GM21619 (cell line): ENCODE measurements around the gene RIMS3.
"Not testable (repeated sequence)": the region's sequence is repeated elsewhere in the genome, so short reads cannot be mapped to it uniquely, and the experiment has no call there.

Experiments
- ATAC-seq: cut with Tn5 transposase; IDR thresholded peaks from one replicate; pipeline ENCODE4 v1.9.1; 2021; ENCODE audit not compliant: unreplicated experiment

Gene RIMS3

GRCh38 chr1:40633523-40633922 is 32.0 kb downstream of the RIMS3 start:
- no peak for ATAC-seq

DNA sequence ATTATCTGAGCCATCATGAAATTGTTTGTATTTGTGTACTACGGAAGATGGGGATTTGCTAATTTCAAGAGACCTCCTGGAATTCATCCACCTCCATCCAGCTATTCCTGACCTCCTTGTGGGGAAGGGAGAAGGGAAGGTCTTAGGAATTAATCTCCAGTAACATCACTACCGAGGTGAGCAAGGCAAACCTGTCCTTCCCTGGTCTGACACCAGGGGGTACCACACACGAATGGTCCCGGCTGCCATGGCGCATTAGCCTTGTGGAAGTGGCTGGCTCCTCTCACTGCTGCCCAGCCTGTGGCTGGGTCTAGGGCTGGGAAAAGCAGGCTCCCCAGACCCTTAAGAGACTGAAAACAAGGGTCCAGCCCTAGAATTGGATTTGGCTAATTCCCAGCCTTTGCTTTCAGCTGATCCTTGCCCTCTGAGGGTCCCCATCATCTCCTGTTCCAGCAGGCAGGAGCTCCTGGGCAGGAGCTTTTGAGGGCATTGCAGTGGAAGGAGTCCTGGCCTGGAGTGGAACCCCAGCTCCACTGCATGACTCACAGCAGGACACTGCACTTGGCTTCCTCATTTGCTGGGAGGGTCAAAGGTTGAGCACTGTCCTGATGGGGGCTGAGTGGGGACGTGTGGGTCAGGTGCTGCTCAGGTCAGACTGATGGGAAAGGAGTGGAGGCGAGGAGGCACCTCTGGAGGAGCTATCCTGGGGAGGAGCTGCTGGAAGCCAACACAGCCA is 34.8 kb downstream of the RIMS3 start:
- ATAC-seq, result no peak

GRCh38 chr1:40629546-40629945 is 35.9 kb downstream of the RIMS3 start:
- ATAC-seq, result not testable (repeated sequence)

DNA sequence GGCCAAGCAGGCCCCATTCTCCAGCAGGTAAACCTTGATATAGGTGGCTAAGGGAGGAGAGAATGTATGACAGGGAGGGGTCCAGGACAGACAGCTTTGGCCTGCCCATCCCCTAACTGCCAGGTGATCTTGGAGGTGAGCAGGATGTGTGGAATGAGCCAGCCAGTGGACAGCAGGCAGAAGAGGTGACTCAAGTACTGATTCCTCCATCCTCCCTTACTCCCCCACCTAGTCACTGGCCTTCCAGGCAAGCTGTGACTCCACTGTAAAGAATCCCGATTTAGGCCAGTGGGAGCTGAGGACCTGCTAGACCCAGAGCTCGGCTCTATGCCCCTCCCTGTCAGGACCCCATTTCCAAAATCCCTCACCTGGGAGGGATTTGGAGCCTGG is 36.6 kb downstream of the RIMS3 start:
- ATAC-seq, result no peak

DNA sequence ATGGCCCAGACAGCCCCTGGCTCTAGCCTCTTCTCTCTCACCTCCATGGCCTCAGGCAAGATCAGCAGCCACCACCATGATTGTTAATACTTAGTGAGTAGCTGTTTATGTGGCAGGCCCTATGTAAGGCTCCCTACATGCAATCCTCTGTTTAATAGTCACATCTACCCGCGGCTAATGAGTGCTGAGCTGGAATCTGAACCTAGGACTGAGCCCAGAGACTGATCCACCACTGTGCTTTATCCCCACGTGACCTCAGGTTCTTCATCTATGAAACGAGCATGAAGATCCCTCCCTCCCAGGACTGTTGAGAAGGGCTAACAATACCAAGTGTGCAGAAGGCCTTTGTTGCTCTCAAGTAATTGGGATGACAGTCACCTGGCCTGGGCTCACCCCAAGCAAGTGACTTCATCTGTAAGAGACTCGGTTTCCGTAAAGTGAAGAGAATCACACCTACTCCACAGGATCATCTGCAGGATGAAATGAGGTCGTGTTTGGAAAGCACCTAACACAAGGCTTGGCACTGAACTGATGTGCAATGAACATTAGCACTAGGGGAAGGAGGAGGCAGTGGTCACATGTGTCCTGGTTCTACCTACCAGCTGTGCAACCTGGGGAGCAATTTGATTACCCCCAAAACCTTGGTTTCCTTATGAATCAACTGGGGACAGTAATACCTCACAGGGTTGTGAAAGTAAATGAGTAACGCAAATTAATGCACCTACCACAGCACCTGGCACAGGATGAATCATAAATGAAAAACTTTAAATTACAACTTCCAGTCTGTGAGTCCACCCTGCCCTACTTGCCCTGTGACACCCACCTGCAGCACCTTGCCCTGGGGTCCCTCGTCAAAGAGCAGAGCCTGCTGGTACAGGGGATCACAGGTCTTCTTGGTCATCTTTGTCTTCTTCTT is 37.2 kb downstream of the RIMS3 start:
- peak; percentile 72 for ATAC-seq

- ATAC-seq, result no peak
Observed at GRCh38 chr1:40626383-40626770, 39.1 kb downstream of the RIMS3 start.

- ATAC-seq, result no peak
Observed at GRCh38 chr1:40625476-40626382, 39.8 kb downstream of the RIMS3 start.

- no peak for ATAC-seq
Observed at GRCh38 chr1:40625076-40625475, 40.4 kb downstream of the RIMS3 start.

DNA sequence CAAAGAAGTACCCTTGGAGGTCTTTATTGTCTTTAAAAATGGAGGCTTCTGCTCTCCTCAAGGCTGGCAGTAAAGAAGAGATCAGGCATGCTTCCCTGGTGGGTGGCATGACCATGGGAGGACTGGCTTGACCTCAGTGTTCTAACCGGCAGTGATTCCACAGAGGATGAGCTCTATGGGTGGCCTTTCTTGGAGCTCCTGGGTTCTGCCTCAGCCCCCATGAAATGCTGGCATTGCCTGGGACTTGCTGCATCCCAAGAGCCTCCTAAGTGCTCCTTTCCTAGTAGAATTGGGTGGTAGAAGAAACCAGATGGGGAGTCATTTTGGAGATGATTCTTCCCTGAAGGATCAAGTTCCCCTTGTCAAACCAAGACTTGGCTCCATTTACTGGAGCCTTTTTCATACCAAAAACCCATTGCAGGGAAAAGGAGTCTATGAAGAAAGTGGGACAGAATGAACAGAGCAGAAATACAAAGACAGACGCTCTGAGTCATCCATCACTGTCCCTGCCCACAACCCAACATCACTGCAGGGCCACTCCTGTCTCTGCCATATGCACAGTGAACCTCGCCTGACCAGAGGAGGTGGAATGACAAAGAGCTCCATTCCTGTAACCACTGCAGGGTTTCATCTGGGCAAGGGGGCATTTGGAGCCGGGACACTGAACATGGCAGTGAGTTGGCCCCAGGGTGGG is 42.4 kb downstream of the RIMS3 start:
- no peak for ATAC-seq

- ATAC-seq, result no peak
Observed at GRCh38 chr1:40621821-40622450, 43.5 kb downstream of the RIMS3 start.

DNA sequence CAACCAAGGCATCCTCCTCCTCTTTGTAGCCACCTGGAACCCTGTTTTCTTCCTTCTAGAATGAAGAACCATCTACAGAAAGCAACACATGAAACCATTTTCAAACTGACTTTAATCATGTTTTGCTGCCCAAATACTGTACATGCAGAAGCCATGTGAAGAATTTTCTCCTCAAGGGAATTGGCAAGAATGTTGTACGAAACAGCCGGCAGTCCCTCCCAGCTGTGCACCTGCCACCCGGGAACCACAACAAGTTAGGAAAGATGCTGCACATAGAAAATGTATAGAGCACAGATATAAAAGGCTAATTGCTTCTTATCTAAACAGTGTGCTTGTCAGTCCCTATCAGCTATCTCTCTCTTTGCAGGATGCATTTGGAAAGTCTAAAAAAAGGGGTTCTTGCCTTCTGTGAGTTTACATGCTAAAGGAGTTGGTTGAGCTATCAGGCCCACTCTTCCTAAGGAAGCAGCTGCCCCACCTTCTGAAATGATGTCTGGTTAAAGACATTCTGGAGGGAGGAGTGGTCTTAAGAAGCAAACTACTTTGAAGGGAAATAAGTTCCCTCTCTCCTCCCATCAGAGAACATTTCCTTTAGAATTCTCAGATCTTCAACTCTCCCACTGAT is 44.8 kb downstream of the RIMS3 start:
- no peak for ATAC-seq

GRCh38 chr1:40620150-40620549 is 45.3 kb downstream of the RIMS3 start:
- no peak for ATAC-seq

DNA sequence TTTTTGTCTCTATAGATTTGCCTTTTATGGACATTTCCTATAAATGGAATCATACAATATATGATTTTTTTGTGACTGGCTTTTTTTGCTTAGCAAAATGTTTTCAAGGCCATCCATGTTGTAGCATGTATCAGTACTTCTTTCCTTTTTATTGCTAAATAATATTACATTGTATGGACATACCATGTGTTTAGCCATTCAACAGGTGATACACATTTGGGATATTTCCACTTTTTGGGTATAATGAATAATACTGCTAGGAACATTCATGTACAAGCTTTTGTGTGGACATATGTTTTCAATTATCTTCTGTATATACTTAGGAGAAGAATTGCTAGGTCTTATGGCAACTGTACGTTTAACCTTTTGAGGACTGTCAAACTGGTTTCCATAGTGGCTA is 47.4 kb downstream of the RIMS3 start:
- no peak for ATAC-seq

- ATAC-seq, result no peak
Observed at GRCh38 chr1:40612345-40612831, 53.1 kb downstream of the RIMS3 start.

DNA sequence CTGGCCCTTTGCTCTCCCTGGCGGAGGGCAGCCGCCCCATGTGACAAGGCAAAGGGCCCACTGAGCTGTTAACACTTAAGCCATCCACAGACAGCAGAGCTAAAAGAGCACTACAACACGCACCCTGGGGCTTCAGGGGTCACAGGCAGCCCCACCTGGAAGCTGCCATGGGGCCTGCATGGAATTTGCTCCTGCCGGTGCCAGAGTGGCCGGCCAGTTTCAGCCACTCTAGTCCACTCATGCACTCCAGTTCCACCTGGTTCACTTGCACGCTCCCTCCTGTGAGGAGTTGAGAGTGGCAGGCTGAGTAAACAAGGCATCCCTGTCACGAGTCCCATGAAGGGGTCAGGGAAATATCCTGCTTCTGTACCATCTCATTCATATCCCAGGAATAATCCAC is 55.3 kb downstream of the RIMS3 start:
- no peak for ATAC-seq

- ATAC-seq, result no peak
Observed at GRCh38 chr1:40607921-40608320, 57.6 kb downstream of the RIMS3 start.

- no peak for ATAC-seq
Observed at GRCh38 chr1:40606978-40607377, 58.5 kb downstream of the RIMS3 start.

DNA sequence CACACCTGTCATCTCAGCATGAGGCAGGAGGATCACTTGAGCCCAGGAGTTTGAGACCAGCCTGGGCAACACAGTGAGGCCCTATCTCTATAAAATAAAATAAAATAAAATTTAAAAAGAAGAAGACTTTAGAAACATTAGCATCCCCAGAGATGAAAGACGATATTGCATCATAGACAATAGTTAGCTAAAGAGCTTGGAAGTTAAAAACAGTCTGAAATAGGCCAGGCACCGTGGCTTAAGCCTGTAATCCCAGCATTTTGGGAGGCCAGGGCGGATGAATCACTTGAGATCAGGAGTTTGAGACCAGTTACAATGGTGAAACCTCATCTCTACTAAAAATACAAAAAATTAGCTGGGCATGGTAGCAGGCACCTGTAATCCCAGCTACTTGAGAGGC is 59.3 kb downstream of the RIMS3 start:
- no peak for ATAC-seq

DNA sequence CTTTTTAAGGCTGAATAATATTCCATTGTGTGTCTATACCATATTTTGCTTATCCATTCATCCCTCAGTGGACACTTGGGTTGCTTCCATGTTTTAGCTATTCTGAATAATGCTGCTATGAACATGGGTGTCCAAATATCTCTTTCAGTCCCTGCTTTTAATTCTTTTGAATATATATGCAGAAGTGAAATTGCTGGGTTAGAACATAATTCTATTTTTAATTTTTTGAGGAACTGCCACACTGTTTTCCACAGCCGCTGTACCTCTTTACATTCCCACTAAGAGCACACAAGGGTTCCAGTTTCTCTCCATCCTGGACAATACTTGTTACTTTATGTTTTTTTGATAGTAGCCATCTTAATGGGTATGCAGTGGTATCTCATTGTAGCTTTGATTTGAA is 65.6 kb downstream of the RIMS3 start:
- no peak for ATAC-seq

GRCh38 chr1:40595623-40596022 is 69.9 kb downstream of the RIMS3 start:
- no peak for ATAC-seq
